HG02973 (cell line): ENCODE data around the gene MKNK2.
"Not testable (repeated sequence)": the region's sequence is repeated elsewhere in the genome, so short reads cannot be mapped to it uniquely, and the experiment has no call there.

Experiments used
- ATAC-seq: cut with Tn5 transposase; IDR thresholded peaks from one replicate; pipeline ENCODE4 v1.9.1; 2021; ENCODE audit warnings: moderate library complexity; ENCODE audit not compliant: unreplicated experiment

MKNK2 gene

GRCh38 chr19:2050991-2051772 is at the start of gene MKNK2:
MKNK2 (minus strand) TSS chr19:2051244; CDS start chr19:2050851, 393 bp downstream.
- ATAC-seq: peak; percentile 42

GRCh38 chr19:2100719-2101061 is 49.6 kb upstream of the MKNK2 start:
- no peak for ATAC-seq

- no peak for ATAC-seq
Observed at GRCh38 chr19:2099937-2100718, 49.1 kb upstream of the MKNK2 start.

GRCh38 chr19:2099054-2099501 is 48.0 kb upstream of the MKNK2 start:
- ATAC-seq: no peak

GRCh38 chr19:2097886-2098327 is 46.9 kb upstream of the MKNK2 start:
- ATAC-seq: no peak

- no peak for ATAC-seq
Observed at GRCh38 chr19:2097203-2097885, 46.3 kb upstream of the MKNK2 start.

GRCh38 chr19:2096480-2097202 is 45.6 kb upstream of the MKNK2 start, which contains the start of gene IZUMO4:
IZUMO4 (plus strand) TSS chr19:2096915; CDS start chr19:2096946, 31 bp downstream.
- ATAC-seq: peak; percentile 46

GRCh38 chr19:2096034-2096479 is 45.0 kb upstream of the MKNK2 start, which contains the start of gene MOB3A:
MOB3A (minus strand) TSS chr19:2096326; CDS start chr19:2078560, 17,766 bp downstream.
- ATAC-seq: peak; percentile 36

GRCh38 chr19:2091926-2092525 is 41.0 kb upstream of the MKNK2 start:
- ATAC-seq: not testable (repeated sequence)

GRCh38 chr19:2089727-2090053 is 38.6 kb upstream of the MKNK2 start:
- ATAC-seq: no peak

- no peak for ATAC-seq
Observed at GRCh38 chr19:2089001-2089711, 38.1 kb upstream of the MKNK2 start.

- no peak for ATAC-seq
Observed at GRCh38 chr19:2087621-2088100, 36.6 kb upstream of the MKNK2 start.

GRCh38 chr19:2086695-2087620 is 35.9 kb upstream of the MKNK2 start:
- not testable (repeated sequence) for ATAC-seq

GRCh38 chr19:2084993-2085720 is 34.1 kb upstream of the MKNK2 start:
- ATAC-seq: peak; percentile 36

GRCh38 chr19:2083174-2083854 is 32.3 kb upstream of the MKNK2 start:
- ATAC-seq: no peak

- ATAC-seq: no peak
Observed at GRCh38 chr19:2081873-2082810, 31.1 kb upstream of the MKNK2 start.
